ENCODE results near the gene PEMT. TPM values are rescaled to one million over a fixed set of nuclear protein-coding genes. Genes with fewer than 3 reads are reported as not detected.
A peak's percentile ranks its signal among the peaks of the same experiment; 100 is the strongest.

Gene PEMT
- total RNA-seq, 3 donors from 2014 or later (not counting 1 experiment from before 2014, with no cell fraction given) = 10.3 to 13.6 (median 12.6) TPM

- no peak overlapping the region for H3K4me3 Mint-ChIP-seq
- H3K9me3 Mint-ChIP-seq = no peaks in the 10 kb centered on the region
- no peak for DNase-seq
- intact Hi-C loops (cut with micrococcal nuclease) = no loop called here
- no peak overlapping the region for H3K27ac Mint-ChIP-seq
- H3K27me3 Mint-ChIP-seq (ENCODE audit: low read depth in 2 of 2) = no peaks in the 10 kb centered on the region
- Histone ChIP-seq H3K36me3 (ENCODE audit: control insufficient read depth, insufficient read depth, low read length) (no peaks in the 10 kb centered on the region), H3K27ac (ENCODE audit: low read length) (no peak overlapping the region), H3K4me3 (ENCODE audit: low read length) (no peak overlapping the region), H3K9me3 (ENCODE audit: control insufficient read depth, insufficient read depth, low read length) (no peaks in the 10 kb centered on the region), H3K27me3 (ENCODE audit: control insufficient read depth, insufficient read depth, low read length) (no peaks in the 10 kb centered on the region), H3K4me1 (ENCODE audit: control insufficient read depth, insufficient read depth, low read length) (no peaks in the 10 kb centered on the region)
- 86% methylated on average over 15 of the region's 15 CpGs for WGBS (ENCODE audit: insufficient coverage)
- no peaks in the 10 kb centered on the region for H3K36me3 Mint-ChIP-seq
- TF ChIP-seq CTCF (IDR thresholded peaks at IDR 0.05) = no peak
- no peak for ATAC-seq
- peaks cover 0 to 4% of the 10 kb centered on the region in 2 donors for H3K4me1 Mint-ChIP-seq
Measured at GRCh38 chr17:17540278-17540906, 51.1 kb downstream of the PEMT start.

- intact Hi-C loops (cut with micrococcal nuclease) = no loop called here
Measured at GRCh38 chr17:17539591-17539990, 51.9 kb downstream of the PEMT start.

GRCh38 chr17:17538417-17539391 is 52.8 kb downstream of the PEMT start:
- 94% methylated on average over 9 of the region's 10 CpGs for whole genome bisulfite sequencing (ENCODE audit: insufficient coverage)

More at GRCh38 chr17:17539591-17539990, 51.9 kb downstream of the PEMT start:
- peak overlapping the region in 1 of 2 donors; percentile 22 for H3K27ac Mint-ChIP-seq
- no peak overlapping the region for H3K4me3 Mint-ChIP-seq
- ATAC-seq (no peak), DNase-seq (no peak)
- Histone ChIP-seq H3K4me3 (ENCODE audit: low read length) (no peak overlapping the region), H3K9me3 (ENCODE audit: control insufficient read depth, insufficient read depth, low read length) (no peaks in the 10 kb centered on the region), H3K36me3 (ENCODE audit: control insufficient read depth, insufficient read depth, low read length) (no peaks in the 10 kb centered on the region), H3K4me1 (ENCODE audit: control insufficient read depth, insufficient read depth, low read length) (no peaks in the 10 kb centered on the region), H3K27ac (ENCODE audit: low read length) (no peak overlapping the region), H3K27me3 (ENCODE audit: control insufficient read depth, insufficient read depth, low read length) (no peaks in the 10 kb centered on the region)
- H3K27me3 Mint-ChIP-seq (ENCODE audit: low read depth in 2 of 2) = no peaks in the 10 kb centered on the region
- H3K9me3 Mint-ChIP-seq = no peaks in the 10 kb centered on the region
- no peak for TF ChIP-seq CTCF (IDR thresholded peaks at IDR 0.05)
- H3K4me1 Mint-ChIP-seq = peaks cover 0 to 4% of the 10 kb centered on the region in 2 donors
- H3K36me3 Mint-ChIP-seq = no peaks in the 10 kb centered on the region
- WGBS (ENCODE audit: insufficient coverage) = 84% methylated on average over 10 of the region's 10 CpGs

More at GRCh38 chr17:17538417-17539391, 52.8 kb downstream of the PEMT start:
- TF ChIP-seq CTCF (IDR thresholded peaks at IDR 0.05) = no peak
- H3K27me3 ChIP-seq (ENCODE audit: control insufficient read depth, insufficient read depth, low read length) = no peaks in the 10 kb centered on the region
- no peaks in the 10 kb centered on the region for H3K9me3 ChIP-seq (ENCODE audit: control insufficient read depth, insufficient read depth, low read length)
- intact Hi-C loops (cut with micrococcal nuclease) = no loop called here
- peak overlapping the region in 1 of 2 donors; percentile 22 for H3K27ac Mint-ChIP-seq
- H3K36me3 Mint-ChIP-seq = no peaks in the 10 kb centered on the region
- no peaks in the 10 kb centered on the region for H3K27me3 Mint-ChIP-seq (ENCODE audit: low read depth in 2 of 2)
- DNase-seq (no peak), ATAC-seq (no peak)
- H3K9me3 Mint-ChIP-seq = no peaks in the 10 kb centered on the region
- no peak overlapping the region for H3K4me3 ChIP-seq (ENCODE audit: low read length)
- H3K4me3 Mint-ChIP-seq = no peak overlapping the region
- no peaks in the 10 kb centered on the region for H3K4me1 ChIP-seq (ENCODE audit: control insufficient read depth, insufficient read depth, low read length)
- no peak overlapping the region for H3K27ac ChIP-seq (ENCODE audit: low read length)
- no peaks in the 10 kb centered on the region for H3K36me3 ChIP-seq (ENCODE audit: control insufficient read depth, insufficient read depth, low read length)
- H3K4me1 Mint-ChIP-seq = peaks cover 0 to 4% of the 10 kb centered on the region in 2 donors

All from natural killer cell (primary cell).